Umbilical cord (tissue), 2 donors: ENCODE measurements around the gene CES3. TPM values are rescaled to one million over a fixed set of nuclear protein-coding genes. Genes with fewer than 3 reads are reported as not detected.
"Not testable (repeated sequence)": the region's sequence is repeated elsewhere in the genome, so short reads cannot be mapped to it uniquely, and the experiment has no call there.

ENCODE experiments used
- DNase-seq: peaks from one replicate; pipeline ENCODE4 v3.0.0-alpha.2; 2015; ENCODE audit warnings: low spot score
- total RNA-seq: library from RNA; depleted of rRNA; stranded (reverse); fragments of >200 nt; gene quantifications from one replicate; pipeline ENCODE4 v1.2.3, GENCODE V29; 2014; ENCODE audit warnings: low replicate concordance; ENCODE audit not compliant: insufficient read depth

The CES3 gene
- total RNA-seq, 1 donor from 2014 or later, result 3.4 TPM

GRCh38 chr16:66946541-66946940, 14.5 kb upstream of the CES3 start:
- no peak for DNase-seq

- no peak for DNase-seq
Observed at GRCh38 chr16:66946974-66947301, 14.1 kb upstream of the CES3 start.

- DNase-seq, result peak; percentile 89
Observed at GRCh38 chr16:66947302-66948065, 13.6 kb upstream of the CES3 start.

GRCh38 chr16:66948134-66948836, 12.8 kb upstream of the CES3 start:
- no peak for DNase-seq

- DNase-seq, result no peak
Observed at GRCh38 chr16:66948837-66949225, 12.2 kb upstream of the CES3 start.

- DNase-seq, result no peak
Observed at GRCh38 chr16:66949472-66949871, 11.6 kb upstream of the CES3 start.

GRCh38 chr16:66950437-66950836, 10.6 kb upstream of the CES3 start:
- no peak for DNase-seq

- DNase-seq, result no peak
Observed at GRCh38 chr16:66950971-66951790, 9.9 kb upstream of the CES3 start.

- DNase-seq, result no peak
Observed at GRCh38 chr16:66952430-66953110, 8.5 kb upstream of the CES3 start.

- DNase-seq, result no peak
Observed at GRCh38 chr16:66953462-66954096, 7.5 kb upstream of the CES3 start.

GRCh38 chr16:66954097-66954659, 6.9 kb upstream of the CES3 start:
- DNase-seq, result peak; percentile 86

- DNase-seq, result peak; percentile 27
Observed at GRCh38 chr16:66955363-66956153, 5.5 kb upstream of the CES3 start.

- not testable (repeated sequence) for DNase-seq
Observed at GRCh38 chr16:66956154-66956457, 5.0 kb upstream of the CES3 start.

GRCh38 chr16:66958857-66959703, 2.0 kb upstream of the CES3 start:
- DNase-seq, result no peak

- no peak for DNase-seq
Observed at GRCh38 chr16:66959704-66960161, 1.3 kb upstream of the CES3 start.

GRCh38 chr16:66960270-66960669, 796 bp upstream of the CES3 start:
- no peak for DNase-seq

GRCh38 chr16:66961914-66962313, 848 bp downstream of the CES3 start:
- no peak for DNase-seq

- DNase-seq, result no peak
Observed at GRCh38 chr16:66964049-66964448, 3.0 kb downstream of the CES3 start.

- DNase-seq, result no peak
Observed at GRCh38 chr16:66968847-66969246, 7.8 kb downstream of the CES3 start.
